ENCODE results near the gene TRABD2B.
A peak's percentile ranks its signal among the peaks of the same experiment; 100 is the strongest.

TRABD2B gene

DNA sequence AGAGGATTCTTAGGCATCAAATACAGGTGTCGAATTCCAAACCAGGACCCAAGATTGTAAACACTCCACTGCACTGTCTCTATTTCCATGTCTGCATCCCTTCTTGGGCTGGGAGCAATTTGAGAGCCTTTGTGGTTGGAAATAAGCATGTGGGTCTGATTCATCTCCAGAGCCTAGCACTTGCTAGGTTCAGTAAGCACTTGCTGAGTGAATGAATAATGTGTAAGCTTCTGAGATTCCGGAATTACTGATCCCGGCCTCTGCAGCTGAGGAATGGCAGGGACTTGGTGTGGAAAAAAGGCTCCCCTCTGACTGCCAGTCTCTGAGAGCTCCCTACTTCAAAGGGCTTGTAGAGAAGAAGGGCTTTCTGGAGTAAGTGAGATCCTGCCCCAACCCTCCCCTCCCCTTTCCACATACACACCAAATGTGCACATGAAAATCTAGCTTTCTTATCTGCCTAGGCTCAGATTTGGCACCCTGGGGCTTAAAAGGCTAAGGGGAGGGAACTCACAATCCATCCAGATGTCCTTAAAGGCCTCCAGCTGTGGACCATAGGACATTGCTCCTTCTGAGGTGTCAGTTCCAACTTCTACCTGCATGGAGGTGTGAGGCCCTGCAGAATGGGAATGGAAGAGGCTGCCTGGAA is 39.6 kb upstream of the TRABD2B start:
- in situ Hi-C loops (cut with HindIII; ENCODE audit: low sequenced_read_pairs) = no loop called here
- peak; percentile 20 for DNase-seq (ENCODE audit: low read depth, low spot score)
- TF ChIP-seq CTCF (IDR thresholded peaks at IDR 0.05; ENCODE audit: low read depth, low read length) = no peak
- no peak overlapping the region for H3K4me3 ChIP-seq (ENCODE audit: low read depth, low read length)

- H3K4me3 ChIP-seq (ENCODE audit: low read depth, low read length) = no peak overlapping the region
- DNase-seq (ENCODE audit: low read depth, low spot score) = no peak
- in situ Hi-C loops (cut with HindIII; ENCODE audit: low sequenced_read_pairs) = no loop called here
- no peak for TF ChIP-seq CTCF (IDR thresholded peaks at IDR 0.05; ENCODE audit: low read depth, low read length)
These were observed 38.4 kb upstream of the TRABD2B start for GRCh38 chr1:48035371-48036141.

- H3K4me3 ChIP-seq (ENCODE audit: low read depth, low read length) = no peak overlapping the region
- TF ChIP-seq CTCF (IDR thresholded peaks at IDR 0.05; ENCODE audit: low read depth, low read length) = no peak
- in situ Hi-C loops (cut with HindIII; ENCODE audit: low sequenced_read_pairs) = no loop called here
These were observed 36.4 kb upstream of the TRABD2B start for GRCh38 chr1:48033495-48034045.

GRCh38 chr1:48031676-48032075 is 34.5 kb upstream of the TRABD2B start:
- DNase-seq (ENCODE audit: low read depth, low spot score) = no peak
- H3K4me3 ChIP-seq (ENCODE audit: low read depth, low read length) = no peak overlapping the region
- in situ Hi-C loops (cut with HindIII; ENCODE audit: low sequenced_read_pairs) = no loop called here
- no peak for TF ChIP-seq CTCF (IDR thresholded peaks at IDR 0.05; ENCODE audit: low read depth, low read length)

More at GRCh38 chr1:48033495-48034045, 36.4 kb upstream of the TRABD2B start:
- DNase-seq (ENCODE audit: low read depth, low spot score) = no peak

DNA sequence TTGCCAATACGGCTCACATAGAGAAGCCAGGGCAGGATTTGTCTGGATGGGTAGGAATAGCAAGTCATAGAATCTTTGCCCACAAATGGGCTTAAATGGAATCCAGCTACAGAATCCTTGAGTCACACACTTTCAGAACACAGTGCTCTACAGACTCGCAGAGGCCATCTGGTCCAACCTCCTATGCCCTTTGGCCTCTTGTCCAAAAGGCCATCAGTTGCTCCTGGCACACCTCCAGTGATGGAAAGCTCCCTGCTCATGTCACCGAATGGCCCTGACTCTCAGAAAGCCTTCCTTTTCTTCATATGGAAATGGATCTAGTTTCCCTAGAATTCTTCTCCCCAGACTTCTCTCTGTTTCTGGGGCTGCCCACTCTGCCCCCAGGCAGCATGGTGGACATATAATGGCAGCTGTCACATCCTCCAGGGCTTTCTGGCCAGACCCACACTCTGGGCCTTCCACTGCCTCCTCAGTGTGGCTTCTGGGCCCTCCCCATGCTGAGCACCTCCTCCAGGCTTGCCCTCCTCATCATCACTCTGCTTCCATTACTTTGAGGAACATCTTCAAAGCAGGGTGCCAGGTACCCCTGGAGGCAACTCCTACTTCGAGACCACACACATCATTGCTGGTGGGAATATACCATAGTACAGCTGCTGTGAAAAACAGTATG is 33.6 kb upstream of the TRABD2B start:
- no peak for TF ChIP-seq CTCF (IDR thresholded peaks at IDR 0.05; ENCODE audit: low read depth, low read length)
- in situ Hi-C loops (cut with HindIII; ENCODE audit: low sequenced_read_pairs) = no loop called here

DNA sequence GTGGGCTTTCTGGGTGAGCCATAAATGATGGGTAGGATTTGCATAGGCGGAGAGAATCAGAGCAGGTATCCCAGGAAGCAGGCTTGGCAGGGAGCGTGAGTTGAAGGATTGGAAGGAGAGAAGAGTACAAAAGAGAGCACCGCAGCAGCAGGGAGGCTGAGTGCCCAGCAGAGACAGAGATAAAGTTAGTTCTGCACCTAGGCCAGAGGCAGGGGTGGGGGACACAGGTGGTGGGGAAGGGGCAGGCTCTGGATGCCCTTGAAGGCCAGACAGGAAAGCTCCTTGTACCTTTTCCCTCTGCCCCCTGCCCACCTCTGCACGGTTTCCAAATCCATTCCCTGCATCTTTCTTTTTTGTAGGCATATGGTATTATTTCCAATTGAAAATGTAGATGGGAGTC is 33.0 kb upstream of the TRABD2B start:
- no peak overlapping the region for H3K4me3 ChIP-seq (ENCODE audit: low read depth, low read length)
- DNase-seq (ENCODE audit: low read depth, low spot score) = no peak
- TF ChIP-seq CTCF (IDR thresholded peaks at IDR 0.05; ENCODE audit: low read depth, low read length) = no peak
- in situ Hi-C loops (cut with HindIII; ENCODE audit: low sequenced_read_pairs) = no loop called here

More for the DNA sequence above, 33.6 kb upstream of the TRABD2B start:
- no peak for DNase-seq (ENCODE audit: low read depth, low spot score)
- no peak overlapping the region for H3K4me3 ChIP-seq (ENCODE audit: low read depth, low read length)

All from astrocyte of the spinal cord (primary cell).